Endothelial cell of umbilical vein (primary cell): ENCODE results near the gene SURF6.
"Not testable (repeated sequence)": the region's sequence is repeated elsewhere in the genome, so short reads cannot be mapped to it uniquely, and the experiment has no call there.

Experiments
- CTCF ChIP-seq, 2 donors: IDR thresholded peaks; 1 replicate in 1 of 2; 2 replicates in 1 of 2; pipeline ENCODE4 v1.5.1; 2011; ENCODE audit warnings: low read length in 2 of 2, mild to moderate bottlenecking in 2 of 2, moderate library complexity in 2 of 2, control low read depth in 1 of 2, inconsistent platforms in 1 of 2, low read depth in 1 of 2; ENCODE audit not compliant: insufficient read depth in 1 of 2; ENCODE audit errors: extremely low read depth in 1 of 2
- EZH2 ChIP-seq: IDR thresholded peaks from 2 replicates; pipeline ENCODE4 v1.6.1; 2012; ENCODE audit warnings: borderline replicate concordance, low read depth, mild to moderate bottlenecking, moderate library complexity, low read length, inconsistent platforms; ENCODE audit not compliant: severe bottlenecking
- POLR2A ChIP-seq: IDR thresholded peaks from 2 replicates; pipeline ENCODE4 v1.6.1; 2012; ENCODE audit warnings: low read depth, mild to moderate bottlenecking, control low read depth, low read length

GRCh38 chr9:133299996-133300395 lies 36.0 kb downstream of the SURF6 start:
- not testable (repeated sequence) for TF ChIP-seq CTCF (IDR thresholded peaks at IDR 0.05; ENCODE audit: extremely low read depth in 1 of 2, insufficient read depth in 1 of 2, low read depth in 1 of 2, low read length in 2 of 2); EZH2; POLR2A
